Kidney (tissue), 14 donors: ENCODE results near the gene ASCC3. TPM values are rescaled to one million over a fixed set of nuclear protein-coding genes. Genes with fewer than 3 reads are reported as not detected.

ENCODE experiments used
- DNase-seq, 5 donors: peaks; one replicate each; pipeline ENCODE4 v3.0.0-alpha.2; 2013 to 2020
- FAIRE-seq: peaks from 2 replicates; lab custom pipeline; 2012; peaks lifted over from hg19 to GRCh38; lab: Jason Lieb, UNC
- H3K27ac ChIP-seq, 2 donors: one replicate each; pipeline ENCODE4 v1.7.0; 2013; ENCODE audit warnings: low read depth in 2 of 2, low read length in 2 of 2, inconsistent platforms in 1 of 2
- H3K27me3 ChIP-seq: one replicate; pipeline ENCODE4 v1.7.1; 2013; ENCODE audit warnings: low read length, inconsistent platforms; ENCODE audit not compliant: control insufficient read depth, insufficient read depth
- H3K36me3 ChIP-seq, 3 donors: one replicate each; pipeline versions ENCODE4 v1.7.0 to v1.7.1; 2013; ENCODE audit warnings: low read length in 3 of 3, control low read depth in 1 of 3, inconsistent platforms in 1 of 3; ENCODE audit not compliant: insufficient read depth in 3 of 3, control insufficient read depth in 2 of 3
- H3K4me1 ChIP-seq, 3 donors: one replicate each; pipeline versions ENCODE4 v1.7.0 to v1.7.1; 2013; ENCODE audit warnings: low read length in 3 of 3, inconsistent platforms in 1 of 3, low read depth in 1 of 3; ENCODE audit not compliant: control insufficient read depth in 2 of 3, insufficient read depth in 2 of 3
- H3K4me3 ChIP-seq, 3 donors: one replicate each; pipeline versions ENCODE4 v1.7.0 to v1.8.1; 2013; ENCODE audit warnings: low read length in 3 of 3, control low read depth in 1 of 3, inconsistent platforms in 1 of 3
- H3K9ac ChIP-seq, 3 donors: one replicate each; pipeline versions ENCODE4 v1.7.0 to v1.7.1; 2013; ENCODE audit warnings: low read length in 3 of 3, control low read depth in 1 of 3, inconsistent platforms in 1 of 3
- H3K9me3 ChIP-seq, 3 donors: one replicate each; pipeline versions ENCODE4 v1.7.0 to v1.7.1; 2013; ENCODE audit warnings: low read length in 3 of 3, control low read depth in 1 of 3, inconsistent platforms in 1 of 3; ENCODE audit not compliant: control insufficient read depth in 2 of 3, insufficient read depth in 1 of 3
- CTCF ChIP-seq: IDR thresholded peaks from 3 replicates; pipeline ENCODE4 v1.5.1; 2012; ENCODE audit warnings: mild to moderate bottlenecking, moderate library complexity, borderline replicate concordance; ENCODE audit not compliant: insufficient read depth; ENCODE audit errors: extremely low read depth
- intact Hi-C: fragments of 100-400 bp; cut with DNase I; formaldehyde crosslinking; loops from one replicate; pipeline ENCODE4 v1.11.1; 2022
- polyA plus RNA-seq: library from polyadenylated mRNA; stranded (reverse); fragments of 350-450 nt; fragmentation: Illumina TruSeq; extraction: RNeasy Lipid Tissue Mini Kit (QIAGEN cat#74804); gene quantifications from one replicate; pipeline ENCODE4 v1.2.3, GENCODE V29; 2014; ENCODE audit warnings: low read depth, low replicate concordance; ENCODE audit not compliant: insufficient read depth
- total RNA-seq: library from RNA; stranded (reverse); fragmentation: NEBNext Ultra II Directional; extraction: Animal tissue kit (Norgen Biotek cat#: 25700); gene quantifications from one replicate; pipeline ENCODE4 v1.2.1, GENCODE V29; 2021
- donor health status: control.
- donor health status: control.
- donor health status: control.
- donor health status: control.
- donor health status: control.
- donor health status: DM: yes; HTN: yes; CAD: no.
- donor health status: Normal renal cell carcinoma (clear cell type).

ASCC3 gene
- total and polyA plus RNA-seq, 2 donors from 2014 or later = 7.7 to 31.7 TPM

- Histone ChIP-seq H3K4me1 (peaks cover 0 to 5% (median 3%) of the 10 kb centered on the region in 3 donors), H3K27me3 (no peaks in the 10 kb centered on the region), H3K9ac (no peak overlapping the region), H3K36me3 (no peaks in the 10 kb centered on the region), H3K27ac (no peak overlapping the region), H3K9me3 (no peaks in the 10 kb centered on the region), H3K4me3 (no peak overlapping the region)
- no peak for TF ChIP-seq CTCF
- no peak for FAIRE-seq
- intact Hi-C loops = no loop called here
- DNase-seq = no peak
Observed at GRCh38 chr6:100886076-100886475, 4.9 kb upstream of the ASCC3 start.

- FAIRE-seq (no peak), DNase-seq (no peak)
- H3K4me3 ChIP-seq = no peak overlapping the region
- H3K9ac ChIP-seq = no peak overlapping the region
- H3K36me3 ChIP-seq = no peaks in the 10 kb centered on the region
- peaks cover 0 to 5% (median 3%) of the 10 kb centered on the region in 3 donors for H3K4me1 ChIP-seq
- no peak overlapping the region for H3K27ac ChIP-seq
- TF ChIP-seq CTCF = no peak
- H3K9me3 ChIP-seq = no peaks in the 10 kb centered on the region
- no peaks in the 10 kb centered on the region for H3K27me3 ChIP-seq
- intact Hi-C loops = no loop called here
Observed at GRCh38 chr6:100883347-100883746, 2.2 kb upstream of the ASCC3 start.

GRCh38 chr6:100881707-100882040 is 545 bp upstream of the ASCC3 start:
- H3K4me1 ChIP-seq = peaks cover 0 to 5% (median 3%) of the 10 kb centered on the region in 3 donors
- intact Hi-C loops = no loop called here
- H3K4me3 ChIP-seq = peak overlapping the region; percentile 89 to 92 (median 90)
- DNase-seq = no peak
- peak overlapping the region in 1 of 2 donors; percentile 90 for H3K27ac ChIP-seq
- FAIRE-seq = no peak
- H3K9ac ChIP-seq = peak overlapping the region; percentile 45 to 80 (median 74)
- no peaks in the 10 kb centered on the region for H3K36me3 ChIP-seq
- no peaks in the 10 kb centered on the region for H3K9me3 ChIP-seq
- no peak for TF ChIP-seq CTCF
- H3K27me3 ChIP-seq = no peaks in the 10 kb centered on the region

- Histone ChIP-seq H3K9me3 (no peaks in the 10 kb centered on the region), H3K27me3 (no peaks in the 10 kb centered on the region), H3K9ac (peak overlapping the region; percentile 80 to 96 (median 85)), H3K4me1 (peaks cover 0 to 5% (median 3%) of the 10 kb centered on the region in 3 donors), H3K36me3 (no peaks in the 10 kb centered on the region), H3K27ac (peak overlapping the region; percentile 80 to 90), H3K4me3 (peak overlapping the region; percentile 89 to 92 (median 90))
- intact Hi-C loops = no loop called here
- peak in 1 of 5 donors; percentile 45 for DNase-seq
- no peak for FAIRE-seq
- TF ChIP-seq CTCF = no peak
Observed at GRCh38 chr6:100880149-100880852, 828 bp downstream of the ASCC3 start.
